Measurements from ENCODE around the gene SLC16A7.

DNA sequence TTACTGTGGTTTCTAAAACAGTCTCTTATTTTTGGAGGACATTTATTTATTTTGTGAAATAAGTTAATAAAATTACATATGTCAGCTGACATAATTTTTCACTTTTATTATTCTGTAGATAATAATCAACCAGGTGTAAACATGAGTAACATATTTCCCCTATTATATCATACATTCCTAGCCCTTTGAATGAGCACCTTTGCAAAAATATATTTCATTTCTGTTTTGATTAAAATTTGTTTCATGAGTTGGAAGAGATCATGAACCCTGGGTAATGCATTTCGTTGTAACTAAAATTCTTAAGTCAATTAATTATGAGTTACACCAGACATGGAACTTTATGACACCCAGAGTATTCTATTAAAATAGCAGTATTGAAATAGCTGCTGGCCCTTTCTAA, 56.3 kb downstream of the SLC16A7 start:
- TF ChIP-seq, protein P1, sequence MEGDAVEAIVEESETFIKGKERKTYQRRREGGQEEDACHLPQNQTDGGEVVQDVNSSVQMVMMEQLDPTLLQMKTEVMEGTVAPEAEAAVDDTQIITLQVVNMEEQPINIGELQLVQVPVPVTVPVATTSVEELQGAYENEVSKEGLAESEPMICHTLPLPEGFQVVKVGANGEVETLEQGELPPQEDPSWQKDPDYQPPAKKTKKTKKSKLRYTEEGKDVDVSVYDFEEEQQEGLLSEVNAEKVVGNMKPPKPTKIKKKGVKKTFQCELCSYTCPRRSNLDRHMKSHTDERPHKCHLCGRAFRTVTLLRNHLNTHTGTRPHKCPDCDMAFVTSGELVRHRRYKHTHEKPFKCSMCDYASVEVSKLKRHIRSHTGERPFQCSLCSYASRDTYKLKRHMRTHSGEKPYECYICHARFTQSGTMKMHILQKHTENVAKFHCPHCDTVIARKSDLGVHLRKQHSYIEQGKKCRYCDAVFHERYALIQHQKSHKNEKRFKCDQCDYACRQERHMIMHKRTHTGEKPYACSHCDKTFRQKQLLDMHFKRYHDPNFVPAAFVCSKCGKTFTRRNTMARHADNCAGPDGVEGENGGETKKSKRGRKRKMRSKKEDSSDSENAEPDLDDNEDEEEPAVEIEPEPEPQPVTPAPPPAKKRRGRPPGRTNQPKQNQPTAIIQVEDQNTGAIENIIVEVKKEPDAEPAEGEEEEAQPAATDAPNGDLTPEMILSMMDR (IDR thresholded peaks at IDR 0.05) = no peak
- no peak for TF ChIP-seq POLR2A (IDR thresholded peaks at IDR 0.05)
